Endothelial cell of umbilical vein (primary cell): ENCODE results near the gene CSNK1D. TPM values are rescaled to one million over a fixed set of nuclear protein-coding genes. Genes with fewer than 3 reads are reported as not detected.

ENCODE experiments used
- BruUV-seq: library from RNA; stranded (reverse); fragments of 400-500 nt; replicated peaks from 2 replicates; lab custom pipeline; 2021; lab: Mats Ljungman, UMichigan
- CTCF ChIA-PET: fragments of 300-600, 350-600 bp; sonication (Branson Sonifier 250); formaldehyde crosslinking; loops from one replicate; lab custom pipeline; 2021; ENCODE audit warnings: antibody characterized with exemption, inconsistent platforms; lab: Charles Lee
- POLR2A ChIA-PET: fragments of 300-600, 350-600 bp; sonication (Branson Sonifier 250); formaldehyde crosslinking; loops from one replicate; lab custom pipeline; 2021; ENCODE audit warnings: antibody characterized with exemption, inconsistent platforms; lab: Charles Lee
- DNase-seq: peaks from one replicate; pipeline ENCODE4 v3.0.0-alpha.2; 2011; ENCODE audit warnings: low read depth, low spot score
- FAIRE-seq: peaks from 2 replicates; lab custom pipeline; 2011; peaks lifted over from hg19 to GRCh38; lab: Jason Lieb, UNC
- H2AFZ ChIP-seq: 2 replicates; pipeline ENCODE4 v1.6.0; 2012; ENCODE audit warnings: low read depth, low read length, control low read depth, inconsistent platforms
- H3K27ac ChIP-seq: 2 replicates; pipeline ENCODE4 v1.5.1; 2011; ENCODE audit warnings: low read depth, mild to moderate bottlenecking, control low read depth, low read length, moderate library complexity; ENCODE audit not compliant: insufficient read depth
- H3K27me3 ChIP-seq, 2 experiments: 2 replicates each; pipeline versions ENCODE4 v1.6.0 to v1.6.1; 2011; ENCODE audit warnings: low read length in 2 of 2, mixed read lengths in 1 of 2; ENCODE audit not compliant: control insufficient read depth in 2 of 2, insufficient read depth in 2 of 2
- H3K36me3 ChIP-seq, 2 experiments: 2 replicates in 1 of 2; 3 replicates in 1 of 2; pipeline ENCODE4 v1.5.1; 2011; ENCODE audit warnings: low read length in 2 of 2, mild to moderate bottlenecking in 1 of 2, moderate library complexity in 1 of 2; ENCODE audit not compliant: control insufficient read depth in 2 of 2, insufficient read depth in 2 of 2; ENCODE audit errors: extremely low read depth in 1 of 2
- H3K4me1 ChIP-seq: 3 replicates; pipeline ENCODE4 v1.5.1; 2011; ENCODE audit warnings: mild to moderate bottlenecking, low read length; ENCODE audit not compliant: control insufficient read depth, insufficient read depth; ENCODE audit errors: extremely low read depth
- H3K4me2 ChIP-seq: 2 replicates; pipeline ENCODE4 v1.6.1; 2011; ENCODE audit warnings: low read length, control low read depth, mixed read lengths; ENCODE audit not compliant: insufficient read depth
- H3K4me3 ChIP-seq, 3 experiments: fragments of 200-600 bp in 1 of 3; sonication (generic), shearing (Covaris generic) in 1 of 3; replicated peaks in 1 of 3; 2 replicates each; pipeline ENCODE4 v1.5.1; 2011 to 2016; ENCODE audit warnings: control low read depth in 3 of 3, low read length in 3 of 3, mild to moderate bottlenecking in 2 of 3, inconsistent platforms in 1 of 3, low read depth in 1 of 3, moderate library complexity in 1 of 3; ENCODE audit not compliant: insufficient read depth in 1 of 3
- H3K79me2 ChIP-seq: 2 replicates; pipeline ENCODE4 v1.6.0; 2012; ENCODE audit warnings: low read length, inconsistent platforms; ENCODE audit not compliant: control insufficient read depth, insufficient read depth
- H3K9ac ChIP-seq: replicated peaks from 2 replicates; pipeline ENCODE3; 2011; ENCODE audit warnings: low read length, control low read depth; ENCODE audit not compliant: insufficient read depth; ENCODE audit errors: extremely low read depth
- H3K9me1 ChIP-seq: replicated peaks from 3 replicates; pipeline ENCODE4 v1.6.0; 2011; ENCODE audit warnings: mild to moderate bottlenecking, low read length; ENCODE audit not compliant: control insufficient read depth, insufficient read depth; ENCODE audit errors: extremely low read depth
- H3K9me3 ChIP-seq: replicated peaks from 2 replicates; pipeline ENCODE4 v1.5.1; 2012; ENCODE audit warnings: low read length, inconsistent platforms; ENCODE audit not compliant: control insufficient read depth, insufficient read depth
- H4K20me1 ChIP-seq: replicated peaks from 2 replicates; pipeline ENCODE3; 2011; ENCODE audit warnings: mild to moderate bottlenecking, low read length; ENCODE audit not compliant: control insufficient read depth, insufficient read depth; ENCODE audit errors: extremely low read depth
- EZH2 ChIP-seq: IDR thresholded peaks from 2 replicates; pipeline ENCODE4 v1.6.1; 2012; ENCODE audit warnings: borderline replicate concordance, low read depth, mild to moderate bottlenecking, moderate library complexity, low read length, inconsistent platforms; ENCODE audit not compliant: severe bottlenecking
- FOS ChIP-seq: IDR thresholded peaks from 2 replicates; pipeline ENCODE4 v1.6.1; 2011; ENCODE audit warnings: mild to moderate bottlenecking, low read length, moderate library complexity, borderline replicate concordance; ENCODE audit not compliant: insufficient read depth
- GATA2 ChIP-seq: IDR thresholded peaks from 2 replicates; pipeline ENCODE4 v1.7.0; 2011; ENCODE audit warnings: low read depth, mild to moderate bottlenecking, moderate library complexity, mixed read lengths, low read length; ENCODE audit not compliant: insufficient read length, insufficient read depth
- POLR2AphosphoS5 ChIP-seq: IDR thresholded peaks from 2 replicates; pipeline ENCODE4 v1.6.1; 2012; ENCODE audit warnings: low read depth, mild to moderate bottlenecking, control low read depth, low read length, moderate library complexity; ENCODE audit not compliant: insufficient read depth
- dilution Hi-C: fragments of 300-500 bp; cut with MboI; formaldehyde crosslinking; loops from one replicate; pipeline ENCODE4 v1.15.0; 2019; ENCODE audit warnings: low sequenced_read_pairs; ENCODE audit not compliant: extremely low pct_ligation_motif_present
- intact Hi-C: fragments of 100-400 bp; cut with micrococcal nuclease; formaldehyde crosslinking; loops from one replicate; pipeline ENCODE4 v1.10.0; 2022
- polyA plus RNA-seq, 4 experiments: library from polyadenylated mRNA; depleted of rRNA in 3 of 4; stranded (reverse) in 3 of 4; unstranded in 1 of 4; fragments of >200 nt; gene quantifications; 2 replicates each; pipeline versions ENCODE4 v1.2.1 to v1.2.3, GENCODE V29; 2011 to 2012; ENCODE audit warnings: missing spikeins in 1 of 4
- total RNA-seq: library from RNA; stranded (reverse); gene quantifications from 2 replicates; pipeline ENCODE4 v1.2.3, GENCODE V29; 2021
- TF ChIP-seq, protein P1 (sequence below): IDR thresholded peaks from 2 replicates; pipeline ENCODE4 v1.6.1; 2011; ENCODE audit not compliant: insufficient read depth, insufficient read length
- TF ChIP-seq, protein P2 (sequence below), 2 donors: IDR thresholded peaks; 1 replicate in 1 of 2; 2 replicates in 1 of 2; pipeline ENCODE4 v1.5.1; 2011; ENCODE audit warnings: low read length in 2 of 2, mild to moderate bottlenecking in 2 of 2, moderate library complexity in 2 of 2, control low read depth in 1 of 2, inconsistent platforms in 1 of 2, low read depth in 1 of 2; ENCODE audit not compliant: insufficient read depth in 1 of 2; ENCODE audit errors: extremely low read depth in 1 of 2

The CSNK1D gene
- total and polyA plus RNA-seq, 2 donors (not counting 3 experiments of a cell fraction or from before 2014, with no cell fraction given) = 127 to 155 TPM

DNA sequence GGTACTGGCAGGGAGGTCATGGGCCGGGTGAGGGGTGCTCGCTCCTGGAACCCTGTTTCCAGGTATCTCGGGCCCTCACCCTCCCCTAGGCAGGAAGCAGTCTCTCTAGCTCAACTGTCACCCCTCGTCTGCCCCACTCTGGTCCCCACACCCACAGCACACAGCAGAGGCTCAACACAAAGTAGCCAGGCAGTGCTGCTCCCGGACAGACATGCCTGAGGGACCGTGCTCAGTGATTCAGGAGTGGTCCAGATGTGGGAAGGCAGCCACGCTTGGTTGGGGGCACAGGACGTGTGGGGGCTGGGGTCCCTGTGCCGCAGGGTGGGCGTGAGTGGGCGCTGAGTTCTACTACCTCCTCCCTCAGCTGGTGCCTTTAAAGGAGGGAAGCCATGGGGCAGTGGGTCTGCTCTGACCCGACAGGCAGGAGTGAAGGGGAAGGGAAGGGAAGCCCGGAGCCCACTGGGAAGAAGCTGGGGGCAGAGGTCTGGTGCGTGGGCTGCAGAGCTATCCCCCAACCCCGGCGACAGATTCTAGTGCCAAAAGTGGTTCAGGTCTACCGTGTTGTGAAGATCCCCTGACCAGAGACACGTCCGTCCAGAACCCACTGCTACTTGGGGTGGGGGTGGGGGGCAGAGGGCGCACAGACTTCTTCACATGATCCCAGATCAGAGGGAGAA is 32.9 kb downstream of the CSNK1D start:
- no peak for TF ChIP-seq FOS
- TF ChIP-seq, protein P1, sequence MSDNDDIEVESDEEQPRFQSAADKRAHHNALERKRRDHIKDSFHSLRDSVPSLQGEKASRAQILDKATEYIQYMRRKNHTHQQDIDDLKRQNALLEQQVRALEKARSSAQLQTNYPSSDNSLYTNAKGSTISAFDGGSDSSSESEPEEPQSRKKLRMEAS = no peak
- TF ChIP-seq EZH2 = no peak
- TF ChIP-seq, protein P2, sequence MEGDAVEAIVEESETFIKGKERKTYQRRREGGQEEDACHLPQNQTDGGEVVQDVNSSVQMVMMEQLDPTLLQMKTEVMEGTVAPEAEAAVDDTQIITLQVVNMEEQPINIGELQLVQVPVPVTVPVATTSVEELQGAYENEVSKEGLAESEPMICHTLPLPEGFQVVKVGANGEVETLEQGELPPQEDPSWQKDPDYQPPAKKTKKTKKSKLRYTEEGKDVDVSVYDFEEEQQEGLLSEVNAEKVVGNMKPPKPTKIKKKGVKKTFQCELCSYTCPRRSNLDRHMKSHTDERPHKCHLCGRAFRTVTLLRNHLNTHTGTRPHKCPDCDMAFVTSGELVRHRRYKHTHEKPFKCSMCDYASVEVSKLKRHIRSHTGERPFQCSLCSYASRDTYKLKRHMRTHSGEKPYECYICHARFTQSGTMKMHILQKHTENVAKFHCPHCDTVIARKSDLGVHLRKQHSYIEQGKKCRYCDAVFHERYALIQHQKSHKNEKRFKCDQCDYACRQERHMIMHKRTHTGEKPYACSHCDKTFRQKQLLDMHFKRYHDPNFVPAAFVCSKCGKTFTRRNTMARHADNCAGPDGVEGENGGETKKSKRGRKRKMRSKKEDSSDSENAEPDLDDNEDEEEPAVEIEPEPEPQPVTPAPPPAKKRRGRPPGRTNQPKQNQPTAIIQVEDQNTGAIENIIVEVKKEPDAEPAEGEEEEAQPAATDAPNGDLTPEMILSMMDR (IDR thresholded peaks at IDR 0.05; ENCODE audit: extremely low read depth in 1 of 2, insufficient read depth in 1 of 2, low read depth in 1 of 2, low read length in 2 of 2) = no peak
- TF ChIP-seq GATA2 = no peak
- TF ChIP-seq POLR2AphosphoS5 = peak; percentile 10

More for the DNA sequence above, 32.9 kb downstream of the CSNK1D start:
- BruUV-seq = no TSS peak
- H3K27ac ChIP-seq = peak overlapping the region; percentile 48
- intact Hi-C loops = loop anchor here (2.0 to 10.0 kb wide), 3 partner anchors 33 to 174 kb away; partner anchors contain the start of genes HEXD and OGFOD3
- no peaks in the 10 kb centered on the region for H3K9me3 ChIP-seq
- no peak overlapping the region for H3K4me2 ChIP-seq
- DNase-seq = no peak
- peaks cover 10 to 43% of the 10 kb centered on the region in 2 experiments for H3K36me3 ChIP-seq
- H3K27me3 ChIP-seq = no peaks in the 10 kb centered on the region
- H3K79me2 ChIP-seq = peaks cover 33% of the 10 kb centered on the region
- H3K9me1 ChIP-seq = no peaks in the 10 kb centered on the region
- dilution Hi-C loops = no loop called here
- ChIA-PET POLR2A (interaction anchor here (1.2 kb wide), 1 partner anchor 11 kb away, joined by 3 read pairs; no protein-coding TSS in a partner anchor), CTCF (interaction anchor here (1.3 to 6.7 kb wide), 3 partner anchors 9 to 210 kb away, joined by 3 to 52 read pairs (median 30); no protein-coding TSS in a partner anchor)
- no peaks in the 10 kb centered on the region for H4K20me1 ChIP-seq
- no peak for FAIRE-seq
- no peak overlapping the region for H2AFZ ChIP-seq
- H3K4me1 ChIP-seq = peaks cover 24% of the 10 kb centered on the region
- no peak overlapping the region for H3K4me3 ChIP-seq
- no peak overlapping the region for H3K9ac ChIP-seq
